ENCODE measurements around the gene GRIP2. TPM values are rescaled to one million over a fixed set of nuclear protein-coding genes. Genes with fewer than 3 reads are reported as not detected.

GRIP2 gene
- total and polyA plus RNA-seq, 12 donors = 0.09 to 2.5 (median 1.1) TPM

DNA sequence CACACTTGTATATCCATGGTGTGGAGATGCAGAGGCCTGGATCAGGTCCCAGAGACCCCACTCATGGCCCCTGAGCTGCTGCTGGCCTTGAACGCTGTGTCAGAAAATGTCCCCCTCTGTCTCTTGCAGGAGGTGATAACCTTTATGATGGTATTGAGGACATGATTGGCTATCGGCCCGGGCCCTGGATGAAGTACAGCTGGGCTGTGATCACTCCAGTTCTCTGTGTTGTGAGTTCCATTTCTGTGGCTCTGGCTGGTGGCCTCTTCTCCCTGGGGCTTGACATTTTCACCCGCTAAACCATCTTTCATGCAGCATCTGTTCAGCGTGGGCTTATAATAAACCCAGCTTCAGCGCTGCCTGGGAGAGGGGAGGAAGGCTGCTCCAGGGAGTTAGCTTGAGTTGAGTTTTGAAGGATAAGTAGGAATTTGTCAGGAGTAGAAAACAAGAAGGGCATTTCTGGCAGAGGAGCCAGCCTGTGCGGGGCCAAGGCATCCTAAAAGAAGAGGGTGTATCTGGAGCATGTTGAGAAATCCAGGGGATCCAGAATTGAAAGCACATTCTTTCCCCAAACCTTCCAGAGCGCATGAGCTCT, 61.1 kb downstream of the GRIP2 start:
- Histone ChIP-seq H3K4me3 (no peak overlapping the region), H3K9me3 (replicated peaks in 1 of 3) (no peaks in the 10 kb centered on the region), H3K36me3 (replicated peaks in 1 of 2) (peaks cover 0 to 73% of the 10 kb centered on the region in 2 donors), H3K4me1 (replicated peaks in 1 of 2) (peaks cover 12 to 36% of the 10 kb centered on the region in 2 donors), H3K27me3 (no peaks in the 10 kb centered on the region), H3K27ac (no peak overlapping the region)
- no peak for DNase-seq
- WGBS, 4 donors = 76 to 79% (median 77%) methylated on average over 6 to 8 of the region's 8 CpGs
- intact Hi-C loops (cut with DNase I) = no loop called here
- TF ChIP-seq POLR2A (IDR thresholded peaks at IDR 0.05) = no peak
- TF ChIP-seq, protein P1, sequence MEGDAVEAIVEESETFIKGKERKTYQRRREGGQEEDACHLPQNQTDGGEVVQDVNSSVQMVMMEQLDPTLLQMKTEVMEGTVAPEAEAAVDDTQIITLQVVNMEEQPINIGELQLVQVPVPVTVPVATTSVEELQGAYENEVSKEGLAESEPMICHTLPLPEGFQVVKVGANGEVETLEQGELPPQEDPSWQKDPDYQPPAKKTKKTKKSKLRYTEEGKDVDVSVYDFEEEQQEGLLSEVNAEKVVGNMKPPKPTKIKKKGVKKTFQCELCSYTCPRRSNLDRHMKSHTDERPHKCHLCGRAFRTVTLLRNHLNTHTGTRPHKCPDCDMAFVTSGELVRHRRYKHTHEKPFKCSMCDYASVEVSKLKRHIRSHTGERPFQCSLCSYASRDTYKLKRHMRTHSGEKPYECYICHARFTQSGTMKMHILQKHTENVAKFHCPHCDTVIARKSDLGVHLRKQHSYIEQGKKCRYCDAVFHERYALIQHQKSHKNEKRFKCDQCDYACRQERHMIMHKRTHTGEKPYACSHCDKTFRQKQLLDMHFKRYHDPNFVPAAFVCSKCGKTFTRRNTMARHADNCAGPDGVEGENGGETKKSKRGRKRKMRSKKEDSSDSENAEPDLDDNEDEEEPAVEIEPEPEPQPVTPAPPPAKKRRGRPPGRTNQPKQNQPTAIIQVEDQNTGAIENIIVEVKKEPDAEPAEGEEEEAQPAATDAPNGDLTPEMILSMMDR (IDR thresholded peaks at IDR 0.05) = no peak

DNA sequence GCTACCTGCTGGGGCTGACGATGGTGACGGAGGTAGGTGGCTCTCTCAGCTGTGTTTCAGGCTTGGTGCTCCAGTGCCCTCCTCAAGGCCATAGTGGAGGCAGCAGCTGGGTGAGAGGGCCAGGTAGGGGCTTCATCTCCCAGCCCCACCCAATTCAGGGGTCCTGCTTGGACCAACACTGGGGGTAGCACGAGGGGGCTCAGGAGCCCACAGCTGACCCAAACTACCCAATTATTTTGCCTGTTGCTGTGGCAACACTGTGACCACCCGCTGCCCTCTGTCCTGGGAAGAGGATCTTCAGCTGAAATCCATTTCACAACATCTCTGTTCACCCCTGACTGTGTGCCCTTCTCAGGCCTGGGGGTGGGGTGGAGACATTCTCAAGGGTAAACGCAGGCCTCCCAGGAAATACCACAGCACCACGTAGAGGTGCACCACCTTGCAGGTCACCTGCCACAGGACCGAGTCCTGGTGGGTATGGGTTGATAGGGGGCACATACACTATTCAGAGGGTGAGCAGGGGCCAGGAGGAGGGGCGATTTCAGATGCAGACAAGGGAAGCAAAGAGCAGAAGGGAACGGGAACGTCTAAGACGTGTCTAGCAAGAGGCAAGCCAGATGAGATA, 62.7 kb downstream of the GRIP2 start:
- DNase-seq = no peak
- Histone ChIP-seq H3K27me3 (no peaks in the 10 kb centered on the region), H3K27ac (no peak overlapping the region), H3K4me3 (no peak overlapping the region), H3K36me3 (replicated peaks in 1 of 2) (peaks cover 0 to 61% of the 10 kb centered on the region in 2 donors), H3K4me1 (replicated peaks in 1 of 2) (peaks cover 23 to 47% of the 10 kb centered on the region in 2 donors), H3K9me3 (replicated peaks in 1 of 3) (no peaks in the 10 kb centered on the region)
- WGBS, 4 donors = 89 to 96% (median 91%) methylated on average over 9 to 11 of the region's 11 CpGs
- TF ChIP-seq POLR2A (IDR thresholded peaks at IDR 0.05) = no peak
- TF ChIP-seq, protein P1 (IDR thresholded peaks at IDR 0.05) = no peak
- intact Hi-C loops (cut with DNase I) = no loop called here

DNA sequence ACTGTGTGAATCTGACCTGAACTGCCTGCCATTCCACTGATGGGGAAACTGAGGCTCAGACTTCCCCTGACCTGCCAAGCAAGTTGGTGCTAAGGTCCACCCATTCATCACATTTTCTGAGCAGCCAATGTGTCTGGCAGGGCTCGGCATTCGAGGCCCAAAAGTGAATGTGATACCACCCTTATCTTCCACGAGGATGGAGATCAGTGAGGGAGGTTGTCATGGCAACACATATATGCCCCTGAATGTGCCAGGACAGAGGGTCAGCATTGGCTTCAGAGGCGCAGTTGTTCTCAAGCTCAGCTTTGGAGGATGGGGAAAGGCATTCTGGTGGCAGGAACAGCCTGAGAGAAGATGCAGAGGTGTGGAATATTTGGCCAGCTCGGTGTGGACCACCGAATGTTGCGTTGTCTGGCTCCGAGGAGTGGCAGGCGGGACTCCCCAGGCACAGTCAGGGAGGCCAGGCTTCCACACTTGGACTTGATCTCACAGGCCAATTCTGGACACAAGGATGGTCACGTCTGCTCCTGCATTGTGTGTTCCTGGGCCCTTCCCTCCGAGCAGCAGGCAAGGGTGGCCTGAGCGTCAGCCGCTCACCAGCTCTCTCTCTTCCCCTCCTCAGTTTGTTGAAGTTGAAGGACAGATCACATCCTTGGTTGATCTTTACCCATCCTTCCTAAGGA, 63.4 kb downstream of the GRIP2 start:
- intact Hi-C loops (cut with DNase I) = no loop called here
- peaks cover 20 to 43% of the 10 kb centered on the region in 2 donors for H3K4me1 ChIP-seq (replicated peaks in 1 of 2)
- DNase-seq = no peak
- H3K27ac ChIP-seq = no peak overlapping the region
- 93 to 96% (median 95%) methylated on average over 13 of the region's 13 CpGs for WGBS, 4 donors
- H3K27me3 ChIP-seq = no peaks in the 10 kb centered on the region
- TF ChIP-seq, protein P1 (IDR thresholded peaks at IDR 0.05) = no peak
- no peak for TF ChIP-seq POLR2A (IDR thresholded peaks at IDR 0.05)
- H3K36me3 ChIP-seq (replicated peaks in 1 of 2) = peaks cover 0 to 61% of the 10 kb centered on the region in 2 donors
- no peaks in the 10 kb centered on the region for H3K9me3 ChIP-seq (replicated peaks in 1 of 3)
- no peak overlapping the region for H3K4me3 ChIP-seq

- no peak overlapping the region for H3K27ac ChIP-seq
- no peaks in the 10 kb centered on the region for H3K9me3 ChIP-seq (replicated peaks in 1 of 3)
- H3K27me3 ChIP-seq = no peaks in the 10 kb centered on the region
- WGBS, 4 donors = 67 to 80% (median 72%) methylated on average over 7 of the region's 7 CpGs
- H3K4me1 ChIP-seq (replicated peaks in 1 of 2) = peaks cover 19 to 38% of the 10 kb centered on the region in 2 donors
- no peak for TF ChIP-seq POLR2A (IDR thresholded peaks at IDR 0.05)
- TF ChIP-seq, protein P1 (IDR thresholded peaks at IDR 0.05) = no peak
- peaks cover 0 to 55% of the 10 kb centered on the region in 2 donors for H3K36me3 ChIP-seq (replicated peaks in 1 of 2)
- intact Hi-C loops (cut with DNase I) = no loop called here
- H3K4me3 ChIP-seq = no peak overlapping the region
- no peak for DNase-seq
These were observed 64.5 kb downstream of the GRIP2 start for GRCh38 chr3:14475621-14476020.
